Loucy (cell line): Measurements from ENCODE around the gene ACAN.

ENCODE experiments used
- CTCF ChIP-seq: fragments of 200-600 bp; sonication (generic); conservative IDR thresholded peaks from 2 replicates; pipeline ENCODE4 v1.5.1; 2014; ENCODE audit warnings: mild to moderate bottlenecking, antibody characterized with exemption, low read length
- EZH2phosphoT487 ChIP-seq: fragments of 200-600 bp; IDR thresholded peaks from 2 replicates; pipeline ENCODE4 v1.6.1; 2018; ENCODE audit warnings: antibody characterized with exemption, mild to moderate bottlenecking, moderate library complexity, borderline replicate concordance

- TF ChIP-seq CTCF: no peak
- no peak for TF ChIP-seq EZH2phosphoT487
Observed at GRCh38 chr15:88845616-88846015, 42.4 kb downstream of the ACAN start.
